HuH-7.5 (cell line): ENCODE results near the gene STK4.

ENCODE experiments used
- DNase-seq: peaks from one replicate; pipeline ENCODE4 v3.0.0; 2011; ENCODE audit warnings: low spot score

STK4 gene

GRCh38 chr20:45029884-45030283 is 63.6 kb downstream of the STK4 start:
- DNase-seq, result no peak

GRCh38 chr20:45032276-45032675 is 66.0 kb downstream of the STK4 start:
- no peak for DNase-seq

- no peak for DNase-seq
These were observed 66.5 kb downstream of the STK4 start for GRCh38 chr20:45032781-45033180.

- no peak for DNase-seq
These were observed 68.1 kb downstream of the STK4 start for GRCh38 chr20:45034436-45034835.

GRCh38 chr20:45036044-45036755 is 69.9 kb downstream of the STK4 start:
- DNase-seq, result no peak

- DNase-seq, result no peak
These were observed 70.7 kb downstream of the STK4 start for GRCh38 chr20:45037050-45037449.

- no peak for DNase-seq
These were observed 71.3 kb downstream of the STK4 start for GRCh38 chr20:45037635-45038034.

GRCh38 chr20:45038745-45039474 is 72.6 kb downstream of the STK4 start:
- DNase-seq, result no peak

- no peak for DNase-seq
These were observed 73.1 kb downstream of the STK4 start for GRCh38 chr20:45039475-45039820.

- DNase-seq, result no peak
These were observed 75.4 kb downstream of the STK4 start for GRCh38 chr20:45041464-45042337.

- DNase-seq, result no peak
These were observed 76.7 kb downstream of the STK4 start for GRCh38 chr20:45042978-45043377.

- peak; percentile 20 for DNase-seq
These were observed 77.8 kb downstream of the STK4 start for GRCh38 chr20:45044084-45044573.

- no peak for DNase-seq
These were observed 78.3 kb downstream of the STK4 start for GRCh38 chr20:45044601-45045000.

GRCh38 chr20:45047581-45048119 is 81.3 kb downstream of the STK4 start:
- no peak for DNase-seq

- DNase-seq, result no peak
These were observed 83.1 kb downstream of the STK4 start for GRCh38 chr20:45049438-45049837.

GRCh38 chr20:45049904-45050471 is 83.7 kb downstream of the STK4 start:
- no peak for DNase-seq

GRCh38 chr20:45051204-45052060 is 85.1 kb downstream of the STK4 start:
- no peak for DNase-seq

- no peak for DNase-seq
These were observed 86.6 kb downstream of the STK4 start for GRCh38 chr20:45052698-45053429.

- no peak for DNase-seq
These were observed 87.4 kb downstream of the STK4 start for GRCh38 chr20:45053430-45054351.
